HG02852 (cell line): Measurements from ENCODE around the gene FAM83E.
"Not testable (repeated sequence)": the region's sequence is repeated elsewhere in the genome, so short reads cannot be mapped to it uniquely, and the experiment has no call there.

ENCODE experiments used
- ATAC-seq: cut with Tn5 transposase; IDR thresholded peaks from one replicate; pipeline ENCODE4 v1.9.1; 2021; ENCODE audit warnings: mild to moderate bottlenecking, moderate library complexity; ENCODE audit not compliant: unreplicated experiment

The FAM83E gene

DNA sequence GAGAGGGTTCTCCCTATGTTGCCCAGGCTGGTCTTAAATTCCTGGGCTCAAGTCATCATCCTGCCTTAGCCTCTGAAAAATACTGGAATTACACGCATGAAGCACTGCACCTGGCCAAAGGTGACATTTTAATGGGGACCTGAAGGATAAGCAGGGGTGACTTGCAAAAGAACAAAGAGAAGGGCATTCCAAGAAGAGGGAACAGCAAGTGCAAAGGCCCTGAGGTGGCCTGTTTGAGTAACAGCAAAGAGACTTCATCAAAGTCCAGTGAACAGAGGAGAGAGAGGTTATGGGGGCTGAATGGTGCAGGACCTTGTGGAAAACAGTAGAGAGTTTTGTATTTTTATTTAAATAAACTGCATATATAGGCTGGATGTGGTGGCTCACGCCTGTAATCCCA lies 27.0 kb upstream of the FAM83E start:
- no peak for ATAC-seq

DNA sequence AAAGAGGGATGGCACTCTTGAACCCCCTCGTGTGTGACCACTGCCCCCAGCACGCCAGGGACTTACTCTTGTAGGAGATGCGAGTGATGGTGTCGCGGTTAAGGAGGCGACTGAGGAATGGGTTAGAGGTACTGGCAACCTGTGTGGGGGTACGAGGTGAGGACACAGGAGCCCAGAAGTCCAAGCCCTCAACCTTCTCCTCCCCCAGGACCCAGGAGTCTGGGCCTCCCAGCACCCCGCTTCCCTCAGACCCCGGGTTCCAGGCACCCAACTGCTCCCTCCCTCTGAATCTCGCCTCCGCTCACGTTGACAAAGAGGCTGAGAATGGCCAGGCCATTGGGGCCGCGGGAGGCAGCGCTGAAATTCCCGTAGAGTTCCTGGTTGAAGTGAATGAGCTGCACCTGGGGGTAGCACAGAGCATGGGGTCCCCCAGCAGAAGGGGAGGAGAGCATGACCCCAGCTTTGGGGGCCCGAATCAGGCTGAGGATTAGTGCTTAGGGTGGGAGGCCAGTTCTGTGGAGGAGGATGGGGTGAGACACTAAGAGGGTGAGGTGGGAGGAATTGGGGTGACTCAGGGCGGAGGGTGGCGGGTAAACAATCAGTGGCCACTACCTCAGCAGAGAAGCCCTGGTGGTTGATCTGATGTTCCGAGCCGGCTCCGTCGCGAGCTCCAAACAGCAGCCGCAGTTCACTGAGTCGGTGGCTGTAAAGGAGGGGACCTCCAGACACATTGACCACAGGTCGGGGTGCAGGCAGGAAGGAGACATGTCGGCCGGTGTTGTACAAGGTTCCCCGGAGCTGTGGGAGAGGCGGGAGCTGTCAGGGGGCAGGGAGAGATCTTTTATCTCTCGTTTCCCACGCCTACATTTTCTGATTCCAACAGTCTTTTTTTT lies 24.9 kb upstream of the FAM83E start:
- ATAC-seq, result no peak

DNA sequence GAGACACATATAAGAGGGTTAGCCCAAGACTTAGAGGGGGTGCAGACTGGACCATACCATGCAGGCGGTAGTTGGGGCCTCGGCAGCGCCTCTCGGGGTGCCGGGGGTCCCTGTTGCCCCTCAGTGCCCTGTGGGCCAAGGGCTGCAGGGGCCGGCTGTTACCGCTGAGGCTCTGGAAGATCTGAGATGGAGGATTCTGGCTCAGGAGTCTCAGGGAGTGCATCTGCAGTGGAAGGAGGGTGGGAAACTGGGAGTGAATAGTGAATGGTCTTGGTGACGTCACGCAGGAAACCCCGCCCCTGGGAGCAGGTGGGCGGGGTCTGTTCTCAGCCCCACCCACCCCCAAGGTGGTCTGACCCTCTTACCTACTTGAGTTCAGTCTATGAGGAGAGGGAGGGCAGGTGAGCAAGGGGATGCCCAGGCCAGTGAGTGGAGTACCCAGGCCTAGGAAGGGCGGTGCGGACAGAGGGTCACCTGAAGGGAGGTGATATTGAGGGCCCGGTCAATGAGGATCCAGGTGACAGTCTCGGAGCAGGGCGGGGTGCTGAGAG lies 24.0 kb upstream of the FAM83E start:
- no peak for ATAC-seq

DNA sequence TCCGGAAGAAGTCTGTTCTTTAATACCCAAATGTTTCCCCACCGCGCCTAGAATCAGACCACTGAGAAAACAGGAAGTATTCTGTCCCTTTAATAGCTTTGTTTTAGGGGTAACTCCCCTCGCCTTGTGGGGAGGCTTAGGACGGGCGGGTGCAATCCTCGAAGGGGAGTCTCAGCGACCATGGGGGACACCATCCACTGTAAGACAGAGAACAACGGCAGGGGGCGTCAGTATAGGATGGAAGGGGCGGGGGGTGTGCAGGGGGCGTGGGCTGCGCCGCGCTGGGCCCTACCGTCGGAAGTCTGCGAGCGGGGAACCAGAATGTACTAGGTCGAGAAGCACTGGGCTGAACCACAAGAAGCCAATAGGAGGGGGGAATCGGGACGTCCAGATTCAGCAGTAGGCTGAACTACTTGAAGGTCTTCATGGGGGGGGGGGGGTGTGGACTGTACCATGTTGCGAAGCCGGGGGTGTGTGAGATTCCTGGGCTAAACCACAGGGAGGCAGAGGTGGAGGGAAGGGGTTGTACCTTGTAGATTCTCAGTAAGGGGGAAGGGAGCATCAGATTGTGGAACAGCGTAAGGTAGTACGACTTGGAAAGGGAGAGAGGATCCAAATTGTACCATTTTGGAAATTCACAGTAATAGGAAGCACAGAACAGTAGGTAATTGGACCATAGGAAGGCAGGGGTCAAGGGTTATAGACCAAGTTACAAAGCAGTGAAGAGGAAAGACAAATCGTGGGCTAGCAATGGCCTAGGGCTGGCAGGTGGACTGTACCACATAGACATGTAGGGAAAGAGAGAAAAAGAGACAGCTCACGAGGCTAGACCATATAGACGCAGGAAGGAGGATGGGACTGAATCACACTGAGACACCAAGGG lies 23.3 kb upstream of the FAM83E start:
- peak; percentile 21 for ATAC-seq

DNA sequence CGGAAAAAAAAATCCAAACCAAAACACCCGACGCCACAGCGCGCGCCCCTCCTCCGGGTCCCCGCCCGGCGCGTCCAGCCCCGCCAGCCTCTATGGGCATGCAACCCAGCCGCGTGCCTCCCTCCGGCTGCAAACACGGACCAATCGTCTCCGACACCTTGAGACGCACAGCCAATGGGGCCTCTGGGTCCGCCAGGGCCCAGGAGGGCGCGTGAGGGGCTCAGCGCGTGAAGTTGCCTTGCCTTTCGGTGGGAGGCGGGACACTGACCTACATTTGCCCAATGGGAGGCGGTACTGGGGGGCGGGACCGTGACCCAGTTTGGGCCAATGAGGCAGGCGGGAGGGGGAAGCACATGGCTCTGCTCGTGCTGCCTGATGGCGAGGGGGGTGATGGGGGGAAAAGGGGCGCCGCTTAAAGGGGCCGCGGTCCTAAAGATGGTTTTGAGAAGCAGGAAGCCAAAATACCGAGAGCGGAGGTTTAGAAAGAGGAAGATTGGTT lies 22.6 kb upstream of the FAM83E start:
- ATAC-seq, result peak; percentile 63

DNA sequence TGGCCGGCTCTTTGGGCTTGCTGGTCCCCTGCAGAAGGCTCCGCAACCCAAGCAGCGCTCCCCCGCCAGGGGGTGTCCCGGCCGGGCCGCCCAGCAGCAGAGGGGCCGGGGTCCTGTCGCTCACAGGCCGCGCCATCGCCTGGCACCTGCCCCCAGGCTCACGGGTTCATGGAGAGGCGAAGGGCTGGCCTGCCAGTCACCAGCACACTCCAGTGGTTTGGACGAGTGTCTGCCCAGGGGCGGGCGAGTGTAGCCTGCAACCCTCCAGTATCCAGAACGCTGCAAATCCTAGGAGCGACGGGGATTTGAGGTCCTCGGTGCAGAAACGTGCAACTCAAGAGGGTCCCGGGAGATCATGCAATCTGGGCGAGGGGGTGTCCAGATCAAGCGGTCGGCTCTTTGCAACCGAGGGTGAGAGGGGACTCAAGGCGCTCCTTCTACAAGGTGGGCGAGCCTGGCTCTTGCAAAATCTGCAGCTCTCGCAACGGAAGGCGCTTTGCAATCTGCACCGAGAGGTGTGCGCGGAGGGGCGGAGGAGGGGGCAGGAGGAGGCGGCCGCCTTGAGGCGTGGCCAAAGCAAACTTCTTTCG lies 22.1 kb upstream of the FAM83E start, which contains the start of gene DBP:
DBP (minus strand) TSS at position 521 of the 590 bp plus-strand sequence; CDS start at position 136, 385 bp downstream.
- ATAC-seq, result no peak

DNA sequence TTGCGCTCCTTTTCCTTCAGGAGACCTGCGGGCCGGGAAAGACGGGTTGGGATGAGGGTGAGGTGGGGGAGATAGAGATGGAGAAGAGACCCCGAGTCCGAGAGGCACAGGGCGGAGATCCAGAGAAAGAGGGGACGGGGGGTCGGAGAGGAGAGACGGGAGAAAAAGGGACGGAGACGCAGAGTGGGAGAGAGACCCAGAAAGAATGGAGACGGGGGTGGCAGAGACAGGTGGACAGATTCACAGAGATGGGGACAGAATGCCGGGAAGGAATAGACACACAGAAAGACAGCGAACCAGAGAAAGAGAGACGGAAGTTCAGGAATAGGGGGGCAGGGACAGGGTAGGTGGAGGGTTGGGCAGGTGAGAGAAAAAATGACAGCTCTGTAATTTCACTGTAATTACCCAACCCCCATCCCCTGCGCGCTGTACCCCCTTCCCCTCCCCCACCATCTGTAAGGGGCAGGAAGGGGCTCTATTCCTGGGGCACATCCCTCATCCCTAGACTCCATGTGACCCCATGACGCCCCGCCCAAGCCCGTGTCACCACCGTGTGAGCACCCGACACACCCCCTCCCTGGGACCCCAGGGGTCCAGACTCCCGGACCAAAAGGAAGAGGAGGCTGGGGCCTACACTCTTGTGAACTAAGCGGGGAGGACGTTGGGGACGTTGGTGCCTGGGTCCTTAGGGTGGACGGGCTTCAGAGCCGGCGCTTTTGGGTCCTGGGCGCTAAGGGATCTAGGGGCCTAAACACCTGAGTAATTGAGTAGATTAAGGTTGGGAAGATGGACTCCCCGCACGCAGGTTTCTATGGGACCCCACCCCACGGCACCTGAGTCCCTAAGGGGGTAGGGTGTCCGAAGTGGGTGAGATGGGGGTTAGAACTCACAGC lies 21.3 kb upstream of the FAM83E start:
- no peak for ATAC-seq

DNA sequence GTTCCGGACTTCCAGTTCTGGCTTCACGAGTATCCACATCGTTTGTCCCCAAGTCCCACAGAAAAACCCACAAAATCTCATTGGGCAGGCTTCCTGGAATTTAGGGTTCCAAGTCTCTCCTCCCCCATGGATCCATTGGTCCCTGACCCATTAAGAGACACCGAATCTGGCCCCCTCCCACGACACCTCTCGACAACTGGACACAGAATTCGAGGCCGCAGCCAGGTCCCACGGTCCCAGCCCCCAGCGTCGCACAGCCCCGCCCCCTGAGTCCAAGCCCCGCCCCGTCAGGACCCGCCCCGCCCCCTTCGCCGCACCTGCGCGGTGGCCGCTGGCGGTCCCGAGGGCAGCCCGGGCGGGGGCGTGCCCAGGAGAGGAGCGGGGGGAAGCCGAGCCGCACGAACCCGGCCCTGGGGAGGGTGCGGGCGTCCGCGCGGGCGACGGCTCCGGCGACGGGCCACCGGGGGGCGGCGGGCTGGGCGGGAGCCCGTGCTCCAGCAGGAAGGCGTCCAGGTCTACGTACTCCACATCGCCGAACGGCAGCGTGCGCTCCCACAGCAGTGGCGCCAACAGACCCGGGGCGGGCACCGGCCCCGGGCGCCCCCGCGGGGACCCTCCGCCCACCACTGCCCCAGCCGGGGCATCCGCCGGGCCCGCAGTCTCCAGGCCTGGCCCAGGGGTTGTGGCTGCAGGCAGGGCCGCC lies 20.5 kb upstream of the FAM83E start:
- no peak for ATAC-seq

DNA sequence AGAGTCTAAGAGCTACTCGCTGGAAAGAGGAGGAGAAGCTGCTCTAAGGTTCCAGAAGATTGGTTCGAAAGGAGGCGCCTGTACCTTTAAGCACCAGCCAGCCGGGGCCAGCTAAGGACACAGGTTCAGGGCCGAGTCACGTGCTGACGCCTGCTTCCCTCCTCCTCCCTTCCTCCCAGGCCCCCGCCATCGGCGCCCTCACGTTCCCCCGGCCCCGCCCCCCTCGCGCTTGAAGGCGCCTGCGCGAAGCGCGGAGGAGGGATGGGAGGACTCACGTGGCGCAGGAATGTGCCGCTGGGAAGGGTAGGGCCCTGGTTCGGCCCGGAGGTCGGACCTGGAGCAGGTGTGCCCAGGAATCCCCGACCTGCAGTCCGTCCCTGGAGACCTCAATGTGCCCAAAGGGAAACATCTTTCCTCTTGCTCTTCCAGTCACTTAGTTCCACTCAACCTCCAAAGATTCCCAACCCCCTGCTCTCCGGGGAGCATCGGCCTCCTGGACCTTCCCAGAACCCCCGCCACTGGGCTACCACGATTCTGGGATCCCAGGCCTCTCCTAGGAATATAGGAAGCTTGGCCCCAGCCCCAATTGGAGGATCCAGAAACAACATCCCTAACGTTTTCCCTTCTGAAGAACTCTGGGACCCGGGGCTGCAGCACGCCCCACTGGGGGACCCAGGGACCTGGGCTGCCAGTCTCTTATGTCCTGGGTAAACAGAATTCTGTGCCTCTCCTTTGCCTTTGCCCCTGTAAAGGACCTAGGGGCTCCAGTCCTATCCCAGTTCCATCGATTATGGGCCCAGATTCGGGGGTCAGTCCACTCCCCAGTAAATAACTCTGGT lies 19.8 kb upstream of the FAM83E start:
- ATAC-seq, result peak; percentile 38

DNA sequence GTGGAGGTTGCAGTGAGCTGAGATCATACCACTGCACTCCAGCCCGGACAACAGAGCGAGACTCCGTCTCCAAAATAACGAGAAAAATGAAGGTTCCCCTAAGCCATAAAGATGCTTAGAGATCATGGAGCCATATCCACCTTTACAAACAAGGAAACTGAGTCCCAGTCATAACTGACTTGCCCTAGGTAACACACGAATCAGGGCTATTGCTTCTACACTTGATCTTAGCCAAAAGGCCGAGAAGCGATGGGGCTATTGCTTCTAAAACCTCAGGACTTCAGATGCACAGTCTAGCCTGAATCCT lies 19.1 kb upstream of the FAM83E start:
- ATAC-seq, result no peak

DNA sequence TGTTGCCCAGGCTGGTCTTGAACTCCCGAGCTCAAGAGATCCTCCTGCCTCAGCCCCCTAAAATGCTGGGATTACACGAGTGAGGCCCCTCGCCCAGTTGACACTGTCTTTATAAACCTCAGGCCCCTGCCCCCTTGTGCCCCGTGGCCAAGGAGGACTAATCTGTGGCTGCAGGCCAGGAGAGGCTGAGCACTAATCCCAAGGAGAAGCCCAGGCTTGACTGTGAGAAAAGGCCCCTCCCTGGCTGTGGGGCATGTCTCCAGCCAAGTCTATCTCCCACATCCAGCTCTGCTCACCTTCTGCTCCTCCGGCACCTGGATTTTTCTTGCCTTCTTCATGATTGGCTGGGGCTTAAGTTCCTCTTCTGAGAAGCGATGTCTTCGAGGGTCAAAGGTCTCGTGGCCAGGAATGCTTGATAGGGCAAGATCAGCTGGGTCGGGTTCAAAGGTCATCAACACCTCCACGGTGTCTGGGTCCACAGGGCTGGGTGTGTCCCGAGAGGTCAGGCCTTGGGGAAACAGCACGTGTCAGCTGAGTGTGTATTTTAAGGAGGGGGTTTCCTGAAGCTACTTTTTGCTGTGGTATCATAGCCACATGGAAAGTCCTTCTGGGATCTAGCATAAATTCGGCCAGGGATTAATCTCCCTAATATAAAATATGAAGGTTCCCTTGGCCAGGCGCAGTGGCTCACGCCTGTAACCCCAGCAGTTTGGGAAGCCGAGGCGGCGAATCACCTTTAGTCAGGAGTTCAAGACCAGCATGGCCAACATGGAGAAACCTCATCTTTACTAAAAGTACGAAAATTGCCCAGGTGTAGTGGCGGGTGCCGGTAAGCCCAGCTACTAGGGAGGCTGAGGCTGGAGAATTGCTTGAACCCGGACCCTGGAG lies 18.5 kb upstream of the FAM83E start:
- no peak for ATAC-seq

DNA sequence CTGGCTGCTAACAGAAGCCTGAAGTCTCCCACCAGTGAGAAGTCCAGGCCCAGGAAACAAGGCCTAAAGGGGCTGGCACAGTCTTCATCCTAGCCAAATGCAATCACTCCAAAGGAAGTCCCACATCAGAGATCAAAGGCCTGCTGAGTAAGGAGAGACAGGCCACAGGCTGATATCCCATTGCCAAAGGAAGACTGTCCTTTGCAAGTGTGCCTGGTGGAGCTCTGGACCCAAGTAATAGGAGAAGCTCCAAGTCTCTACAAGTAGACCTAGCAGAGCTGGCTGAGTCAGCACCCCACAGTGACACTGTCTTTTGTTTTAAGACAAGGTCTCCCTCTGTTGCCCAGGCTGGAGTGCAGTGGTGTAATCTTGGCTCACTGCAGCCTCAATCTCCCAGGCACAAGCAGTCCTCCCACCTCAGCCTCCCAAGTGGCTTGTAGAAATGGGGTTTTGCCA lies 17.8 kb upstream of the FAM83E start:
- no peak for ATAC-seq

DNA sequence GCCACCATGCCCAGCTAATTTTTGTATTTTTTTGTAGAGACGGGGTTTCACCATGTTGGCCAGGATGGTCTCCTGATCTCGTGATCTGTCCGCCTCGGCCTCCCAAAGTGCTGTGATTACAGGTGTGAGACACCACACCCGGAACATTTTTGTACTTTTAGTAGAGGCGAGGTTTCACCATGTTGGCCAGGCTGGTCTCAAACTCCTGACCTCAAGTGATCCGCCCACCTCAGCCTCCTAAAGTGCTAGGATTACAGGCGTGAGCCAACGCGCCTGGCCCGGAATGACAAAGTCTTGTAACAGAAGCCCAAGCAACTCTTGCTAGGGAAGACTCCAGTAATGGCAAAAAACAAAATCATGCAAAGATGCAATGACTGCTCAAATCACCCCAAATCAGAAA lies 17.4 kb upstream of the FAM83E start:
- not testable (repeated sequence) for ATAC-seq

DNA sequence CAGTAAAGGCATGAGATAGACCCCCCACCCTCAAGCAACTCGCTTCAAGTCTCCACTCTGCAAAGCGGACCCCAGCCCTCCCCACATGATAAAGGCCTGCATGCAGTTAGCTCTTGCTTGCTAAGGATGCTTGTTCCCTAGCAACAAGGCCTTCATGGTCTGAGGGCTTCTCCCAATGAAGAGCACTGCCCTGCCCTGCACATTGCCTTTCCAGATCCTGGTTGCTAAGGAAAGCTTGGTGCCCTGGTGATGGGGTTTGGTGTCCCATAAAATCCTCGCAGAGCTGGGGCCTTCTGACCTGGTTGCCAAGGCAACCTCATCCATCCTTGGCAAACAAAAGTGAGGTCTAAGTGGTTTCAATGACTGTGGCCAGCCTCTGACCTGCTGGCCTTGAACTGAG lies 16.3 kb upstream of the FAM83E start:
- no peak for ATAC-seq

DNA sequence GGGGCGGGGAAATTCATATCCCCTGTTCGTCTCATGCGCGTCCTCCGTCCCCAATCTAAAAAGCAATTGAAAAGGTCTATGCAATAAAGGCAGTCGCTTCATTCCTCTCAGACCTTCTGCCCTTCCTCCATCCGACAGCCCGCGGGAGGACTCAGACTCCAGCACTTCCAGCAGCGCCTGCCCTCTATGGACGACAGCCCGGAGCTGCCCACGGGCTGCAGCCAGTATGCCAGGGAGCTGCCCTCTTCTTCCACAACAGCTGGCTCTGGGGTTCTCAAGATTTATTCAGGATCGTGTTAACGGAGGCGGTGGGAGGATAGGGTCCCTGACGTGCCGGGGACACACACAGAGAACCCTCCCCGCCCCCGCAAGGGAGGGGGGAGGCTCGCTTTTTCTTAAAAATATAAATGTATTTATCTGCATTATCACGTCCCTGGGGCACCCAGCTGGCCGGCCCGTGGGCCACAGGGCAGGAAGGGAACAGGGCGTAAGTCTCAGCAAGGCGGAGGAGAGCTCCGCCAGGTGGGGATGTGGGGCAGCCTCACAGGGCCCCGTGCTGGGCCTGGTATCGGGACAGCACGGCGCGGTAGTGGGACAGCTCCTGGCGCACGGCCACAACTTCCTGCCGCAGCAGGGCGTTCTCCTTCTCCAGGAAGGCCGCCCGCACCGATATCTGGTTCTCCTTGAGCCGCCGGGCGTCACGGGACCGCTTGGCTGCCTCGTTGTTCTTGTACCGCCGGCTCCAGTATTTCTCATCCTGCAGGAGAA lies 15.6 kb upstream of the FAM83E start:
- no peak for ATAC-seq

DNA sequence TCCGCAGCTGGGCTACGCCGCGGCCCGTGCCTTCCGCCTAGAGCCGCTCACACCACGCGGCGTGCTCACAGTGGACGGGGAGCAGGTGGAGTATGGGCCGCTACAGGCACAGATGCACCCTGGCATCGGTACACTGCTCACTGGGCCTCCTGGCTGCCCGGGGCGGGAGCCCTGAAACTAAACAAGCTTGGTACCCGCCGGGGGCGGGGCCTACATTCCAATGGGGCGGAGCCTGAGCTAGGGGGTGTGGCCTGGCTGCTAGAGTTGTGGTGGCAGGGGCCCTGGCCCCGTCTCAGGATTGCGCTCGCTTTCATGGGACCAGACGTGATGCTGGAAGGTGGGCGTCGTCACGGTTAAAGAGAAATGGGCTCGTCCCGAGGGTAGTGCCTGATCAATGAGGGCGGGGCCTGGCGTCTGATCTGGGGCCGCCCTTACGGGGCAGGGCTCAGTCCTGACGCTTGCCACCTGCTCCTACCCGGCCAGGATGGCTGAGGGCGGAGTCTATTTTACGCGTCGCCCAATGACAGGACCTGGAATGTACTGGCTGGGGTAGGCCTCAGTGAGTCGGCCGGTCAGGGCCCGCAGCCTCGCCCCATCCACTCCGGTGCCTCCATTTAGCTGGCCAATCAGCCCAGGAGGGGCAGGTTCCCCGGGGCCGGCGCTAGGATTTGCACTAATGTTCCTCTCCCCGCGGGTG lies 14.9 kb upstream of the FAM83E start:
- ATAC-seq, result no peak
